Bone marrow (tissue), 2 donors: ENCODE results near the gene GLOD4.
A peak's percentile ranks its signal among the peaks of the same experiment; 100 is the strongest.
"Not testable (repeated sequence)": the region's sequence is repeated elsewhere in the genome, so short reads cannot be mapped to it uniquely, and the experiment has no call there.

Source experiments
- DNase-seq, 2 donors: peaks; one replicate each; lab custom pipeline; 2025; lab: John Stamatoyannopoulos, UW

The GLOD4 gene

DNA sequence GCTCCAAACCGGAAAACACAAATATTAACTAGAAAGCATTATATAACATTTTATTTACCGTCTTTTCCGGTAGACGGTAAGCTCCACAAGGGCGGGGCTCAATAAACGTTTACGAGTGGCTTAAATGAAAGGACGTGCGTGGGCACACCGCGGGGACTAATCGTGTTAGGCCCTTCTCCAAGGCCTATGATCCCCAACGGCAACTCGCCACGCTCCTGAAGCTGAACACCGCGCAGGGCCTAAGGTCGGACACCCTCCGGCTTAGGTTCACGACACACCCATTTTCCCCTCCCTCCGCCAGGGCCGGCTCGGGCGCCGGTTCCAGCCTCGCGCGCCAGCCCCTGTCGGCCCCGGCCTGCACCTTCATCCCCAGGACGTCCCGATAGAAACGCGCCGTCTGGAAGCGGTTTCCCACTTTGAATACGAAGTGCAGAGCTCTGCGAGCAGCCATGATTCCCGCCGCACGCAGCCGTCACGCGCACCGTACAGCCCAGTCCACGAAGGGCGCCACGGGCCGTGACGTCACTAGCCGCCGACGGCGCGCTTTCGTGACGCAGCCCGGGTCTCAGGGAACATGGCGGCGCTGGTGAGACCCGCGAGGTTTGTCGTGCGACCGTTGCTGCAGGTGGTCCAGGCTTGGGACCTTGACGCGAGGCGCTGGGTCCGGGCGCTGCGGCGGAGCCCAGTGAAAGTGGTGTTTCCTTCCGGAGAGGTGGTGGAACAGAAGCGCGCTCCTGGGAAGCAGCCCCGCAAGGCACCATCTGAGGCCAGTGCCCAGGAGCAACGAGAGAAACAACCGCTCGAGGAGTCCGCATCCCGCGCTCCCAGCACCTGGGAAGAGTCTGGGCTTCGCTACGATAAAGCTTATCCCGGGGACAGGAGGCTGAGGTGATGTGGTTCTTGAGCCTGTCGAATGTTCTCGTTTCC is at the start of gene GLOD4, which contains the start of gene MRM3:
TSS of gene GLOD4 (minus strand) at position 476 of the 927 bp plus-strand sequence. CDS start at position 451, 25 bp downstream.
TSS of gene MRM3 (plus strand) at position 549 of the 927 bp plus-strand sequence. CDS start at position 575, 26 bp downstream.
- peak; percentile 65 to 93 for DNase-seq

- no peak for DNase-seq
These were observed 48.9 kb upstream of the GLOD4 start for GRCh38 chr17:830950-831349.

- no peak for DNase-seq
These were observed 48.3 kb upstream of the GLOD4 start for GRCh38 chr17:830381-830780.

DNA sequence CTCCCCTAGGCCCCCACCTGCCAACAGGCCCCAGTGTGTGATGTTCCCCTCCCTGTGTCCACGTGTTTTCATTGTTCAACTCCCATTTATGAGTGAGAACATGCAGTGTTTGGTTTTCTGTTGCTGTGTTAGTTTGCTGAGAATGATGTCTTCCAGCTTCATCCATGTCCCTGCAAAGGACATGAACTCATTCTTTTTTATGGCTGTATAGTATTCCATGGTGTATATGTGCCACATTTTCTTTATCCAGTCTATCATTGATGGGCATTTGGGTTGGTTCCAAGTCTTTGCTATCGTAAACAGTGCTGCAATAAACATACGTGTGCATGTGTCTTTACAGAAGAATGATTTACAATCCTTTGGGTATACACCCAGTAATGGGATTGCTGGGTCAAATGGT is 47.5 kb upstream of the GLOD4 start:
- not testable (repeated sequence) for DNase-seq

GRCh38 chr17:828761-829160 is 46.7 kb upstream of the GLOD4 start:
- no peak for DNase-seq

- DNase-seq, result no peak
These were observed 44.7 kb upstream of the GLOD4 start for GRCh38 chr17:826778-827177.

- DNase-seq, result no peak
These were observed 43.1 kb upstream of the GLOD4 start for GRCh38 chr17:825216-825615.

DNA sequence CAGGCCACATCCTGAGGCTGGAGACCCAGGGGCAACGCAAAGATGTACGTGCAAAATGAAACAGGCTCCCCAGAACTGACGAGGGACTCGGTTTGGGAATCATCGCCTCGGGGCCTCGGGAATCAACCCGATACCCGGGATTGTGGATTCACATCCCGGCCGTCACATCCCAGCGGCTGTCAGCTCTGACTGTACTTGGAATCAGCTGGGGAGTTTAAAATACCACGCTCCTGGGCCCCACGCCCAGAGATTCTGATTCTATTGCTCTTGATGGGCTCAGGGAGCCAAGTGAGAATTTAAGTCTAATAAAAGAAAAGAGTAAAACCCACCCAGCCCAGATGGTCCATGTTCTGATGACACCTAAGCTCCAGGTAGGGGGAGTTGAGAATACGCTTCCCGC is 42.3 kb upstream of the GLOD4 start:
- DNase-seq, result no peak

DNA sequence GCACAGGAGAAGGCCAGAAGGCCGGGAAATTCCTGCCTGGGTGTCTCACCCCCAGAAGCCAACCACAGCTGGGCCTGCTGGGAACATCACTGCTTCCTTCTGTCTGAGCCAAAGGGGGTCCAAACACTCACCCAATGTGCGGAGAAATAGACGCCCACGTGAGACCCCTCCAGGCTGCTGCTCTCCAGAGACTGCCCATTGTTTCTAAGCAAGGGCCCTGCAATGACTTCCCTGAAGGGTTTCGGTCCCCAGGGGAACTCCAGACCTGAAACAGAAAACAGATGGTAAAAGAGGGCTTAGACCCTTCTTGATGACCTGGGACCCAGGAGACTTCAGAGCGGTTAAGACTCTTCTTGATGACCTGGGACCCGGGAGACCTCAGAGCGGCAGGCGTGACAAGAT is 41.4 kb upstream of the GLOD4 start:
- no peak for DNase-seq

GRCh38 chr17:819251-819650 is 37.2 kb upstream of the GLOD4 start:
- no peak for DNase-seq

GRCh38 chr17:814371-814770 is 32.3 kb upstream of the GLOD4 start:
- DNase-seq, result no peak

DNA sequence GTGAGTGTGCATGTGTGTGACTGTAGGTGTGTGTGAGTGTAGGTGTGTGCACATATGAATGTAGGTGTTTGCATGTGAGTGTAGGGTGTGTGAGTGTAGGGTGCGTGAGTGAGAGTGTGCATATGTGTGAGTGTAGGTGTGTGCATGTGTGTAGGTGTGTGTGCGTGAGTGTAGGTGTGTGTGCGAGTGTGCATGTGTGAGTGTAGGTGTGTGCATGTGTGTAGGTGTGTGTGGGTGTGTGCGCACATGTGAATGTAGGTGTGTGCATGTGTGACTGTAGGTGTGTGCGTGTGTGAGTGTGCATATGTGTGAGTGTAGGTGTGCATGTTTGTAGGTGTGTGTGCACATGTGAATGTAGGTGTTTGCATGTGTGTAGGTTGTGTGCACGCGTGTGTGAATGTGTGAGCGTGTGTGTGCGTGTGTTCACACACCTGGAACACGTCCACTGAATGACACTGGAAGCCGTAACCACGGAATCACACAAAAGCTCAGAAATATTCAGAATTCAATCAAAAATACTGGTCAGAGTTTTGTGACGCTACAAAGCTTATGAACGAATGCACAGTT is 30.6 kb upstream of the GLOD4 start:
- no peak for DNase-seq

GRCh38 chr17:811051-811784 is 29.1 kb upstream of the GLOD4 start:
- no peak for DNase-seq

- no peak for DNase-seq
These were observed 25.6 kb upstream of the GLOD4 start for GRCh38 chr17:807523-808294.

GRCh38 chr17:806781-807522 is 24.9 kb upstream of the GLOD4 start:
- DNase-seq, result no peak

- DNase-seq, result no peak
These were observed 24.3 kb upstream of the GLOD4 start for GRCh38 chr17:806346-806745.

DNA sequence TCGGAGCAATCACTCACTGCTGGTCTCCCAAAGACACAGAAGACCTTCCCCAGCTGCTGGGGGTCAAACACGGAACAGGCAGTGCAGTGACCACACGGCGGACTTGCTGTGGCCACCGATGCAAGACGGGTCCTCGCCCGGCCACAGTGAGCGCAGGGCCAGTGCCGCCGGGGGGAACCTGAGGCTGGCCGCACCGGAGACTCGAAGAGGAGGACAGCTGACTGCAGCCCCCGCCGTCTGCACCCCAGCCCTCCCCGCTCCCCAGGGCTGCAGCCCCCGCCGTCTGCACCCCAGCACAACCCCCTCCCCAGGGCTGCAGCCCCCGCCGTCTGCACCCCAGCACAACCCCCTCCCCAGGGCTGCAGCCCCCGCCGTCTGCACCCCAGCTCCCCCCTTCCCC is 23.8 kb upstream of the GLOD4 start:
- not testable (repeated sequence) for DNase-seq

GRCh38 chr17:804541-805435 is 22.7 kb upstream of the GLOD4 start:
- DNase-seq, result no peak

DNA sequence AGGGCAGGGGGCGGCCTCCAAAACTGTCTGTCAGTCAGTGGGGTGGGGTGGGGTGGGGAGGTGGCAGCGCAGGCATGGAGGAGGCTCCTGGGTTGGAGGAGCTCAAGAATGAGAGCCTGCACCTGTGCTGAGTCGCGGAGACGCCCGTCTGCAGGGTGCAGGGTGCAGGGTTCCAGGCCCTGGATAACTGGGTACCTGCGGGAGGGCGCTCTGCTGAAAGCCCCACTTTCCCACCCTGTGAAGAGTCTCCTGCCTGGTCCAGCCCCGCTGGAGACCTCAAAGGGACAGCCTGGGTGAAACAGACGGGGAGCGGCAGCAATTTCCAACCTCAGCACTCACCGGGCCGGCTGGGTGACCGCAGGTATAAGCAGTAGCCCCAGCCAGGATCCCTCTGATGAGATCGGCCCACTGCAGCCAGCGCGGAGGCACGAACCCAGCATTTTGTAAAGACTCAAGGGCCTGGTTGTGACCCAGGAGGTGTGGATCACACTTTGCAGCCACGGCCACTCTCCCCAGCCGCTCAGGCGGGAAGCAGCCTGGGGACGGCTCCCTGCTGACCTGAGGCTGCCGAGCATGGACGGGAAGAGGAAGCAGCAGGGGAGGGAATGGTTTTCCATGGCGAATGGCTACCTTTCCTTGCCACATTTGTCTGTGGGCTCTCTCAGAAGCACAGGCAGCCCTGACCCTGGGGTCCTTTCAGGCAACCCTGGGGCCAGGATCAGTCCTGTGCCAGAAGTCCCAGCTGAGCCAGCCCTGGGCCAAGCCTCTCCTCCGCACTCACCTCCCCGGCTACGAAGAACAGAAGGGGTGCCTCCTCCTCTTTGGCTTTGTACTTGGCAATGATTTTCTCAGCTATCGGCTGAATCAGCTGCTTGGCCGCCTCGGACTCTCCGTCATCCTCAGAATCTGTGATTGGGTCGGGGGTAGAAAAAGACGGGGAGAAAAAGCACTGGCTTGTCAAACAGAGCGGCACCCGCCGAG is 21.1 kb upstream of the GLOD4 start:
- DNase-seq, result no peak
